GM06990 (cell line): ENCODE data around the gene LAIR1.
"Not testable (repeated sequence)": the region's sequence is repeated elsewhere in the genome, so short reads cannot be mapped to it uniquely, and the experiment has no call there.

Source experiments
- DNase-seq: peaks from one replicate; pipeline ENCODE4 v3.0.0-alpha.2; 2011; ENCODE audit not compliant: insufficient read length; ENCODE audit errors: extremely low read depth
- H3K27me3 ChIP-seq: replicated peaks from 2 replicates; pipeline ENCODE4 v1.6.0; 2011; ENCODE audit warnings: low read length; ENCODE audit not compliant: control insufficient read depth, insufficient read depth
- H3K36me3 ChIP-seq: 2 replicates; pipeline ENCODE4 v1.5.1; 2011; ENCODE audit warnings: low read length; ENCODE audit not compliant: control insufficient read depth, insufficient read depth
- H3K4me3 ChIP-seq: replicated peaks from 2 replicates; pipeline ENCODE4 v1.5.1; 2011; ENCODE audit warnings: low read depth, mild to moderate bottlenecking, control low read depth, low read length
- CTCF ChIP-seq: IDR thresholded peaks from 2 replicates; pipeline ENCODE4 v1.5.1; 2011; ENCODE audit warnings: low read length, control low read depth, mild to moderate bottlenecking, inconsistent platforms; ENCODE audit not compliant: insufficient read depth, poor library complexity, severe bottlenecking

The LAIR1 gene

GRCh38 chr19:54325631-54326030 is 39.1 kb downstream of the LAIR1 start:
- H3K4me3 ChIP-seq, result no peak overlapping the region
- H3K27me3 ChIP-seq, result no peaks in the 10 kb centered on the region

GRCh38 chr19:54325194-54325621 is 39.5 kb downstream of the LAIR1 start:
- peak; percentile 76 for TF ChIP-seq CTCF
- H3K36me3 ChIP-seq, result no peaks in the 10 kb centered on the region; the same call in 1 of the 2 replicates
- H3K4me3 ChIP-seq, result no peak overlapping the region
- peak; percentile 49 for DNase-seq
- H3K27me3 ChIP-seq, result 0 out of 2 replicates have a peak, but pooled peaks cover 2% of the 10 kb centered on the region

More at GRCh38 chr19:54325631-54326030, 39.1 kb downstream of the LAIR1 start:
- no peak for DNase-seq
- TF ChIP-seq CTCF, result no peak
- no peaks in the 10 kb centered on the region; the same call in 1 of the 2 replicates for H3K36me3 ChIP-seq

GRCh38 chr19:54324071-54324470 is 40.7 kb downstream of the LAIR1 start:
- H3K36me3 ChIP-seq, result no peaks in the 10 kb centered on the region; the same call in 1 of the 2 replicates

GRCh38 chr19:54322934-54323333 is 41.8 kb downstream of the LAIR1 start:
- not testable (repeated sequence) for H3K36me3 ChIP-seq, DNase-seq, H3K4me3 ChIP-seq, H3K27me3 ChIP-seq

More at GRCh38 chr19:54324071-54324470, 40.7 kb downstream of the LAIR1 start:
- Histone ChIP-seq H3K27me3 (0 out of 2 replicates have a peak, but pooled peaks cover 3% of the 10 kb centered on the region), H3K4me3 (no peak overlapping the region)
- TF ChIP-seq CTCF, result no peak
- no peak for DNase-seq

GRCh38 chr19:54322295-54322694 is 42.4 kb downstream of the LAIR1 start:
- not testable (repeated sequence) for H3K4me3 ChIP-seq, DNase-seq, H3K27me3 ChIP-seq, H3K36me3 ChIP-seq

- TF ChIP-seq CTCF, result no peak
- no peaks in the 10 kb centered on the region for H3K36me3 ChIP-seq
- no peak overlapping the region for H3K4me3 ChIP-seq
- H3K27me3 ChIP-seq, result 0 out of 2 replicates have a peak, but pooled peaks cover 3% of the 10 kb centered on the region
- DNase-seq, result no peak
Measured at GRCh38 chr19:54319892-54320670, 44.6 kb downstream of the LAIR1 start.
